Colon (tissue), 2 donors: ENCODE data around the gene BLZF1.
"Not testable (repeated sequence)": the region's sequence is repeated elsewhere in the genome, so short reads cannot be mapped to it uniquely, and the experiment has no call there.

Experiments
- FAIRE-seq: peaks from 2 replicates; lab custom pipeline; 2012; peaks lifted over from hg19 to GRCh38; lab: Jason Lieb, UNC
- donor health status: control.
- donor health status: control.

Gene BLZF1

GRCh38 chr1:169367686-169368405 is at the start of gene BLZF1, which contains the start of gene NME7:
BLZF1 (plus strand) TSS chr1:169368195; CDS start chr1:169369523, 1,328 bp downstream.
NME7 (minus strand) TSS chr1:169367797; CDS start chr1:169367710, 87 bp downstream.
- FAIRE-seq, result peak; percentile 84

GRCh38 chr1:169318536-169319244 is 49.3 kb upstream of the BLZF1 start:
- peak; percentile 84 for FAIRE-seq

GRCh38 chr1:169321539-169321938 is 46.5 kb upstream of the BLZF1 start:
- no peak for FAIRE-seq

GRCh38 chr1:169322138-169322537 is 45.9 kb upstream of the BLZF1 start:
- no peak for FAIRE-seq

GRCh38 chr1:169325117-169325516 is 42.9 kb upstream of the BLZF1 start:
- no peak for FAIRE-seq

- no peak for FAIRE-seq
Observed at GRCh38 chr1:169326261-169326955, 41.6 kb upstream of the BLZF1 start.

- FAIRE-seq, result no peak
Observed at GRCh38 chr1:169326956-169327268, 41.1 kb upstream of the BLZF1 start.

- no peak for FAIRE-seq
Observed at GRCh38 chr1:169327875-169328274, 40.1 kb upstream of the BLZF1 start.

- FAIRE-seq, result no peak
Observed at GRCh38 chr1:169329383-169329782, 38.6 kb upstream of the BLZF1 start.

GRCh38 chr1:169330927-169331326 is 37.1 kb upstream of the BLZF1 start:
- peak; percentile 10 for FAIRE-seq

GRCh38 chr1:169334727-169335126 is 33.3 kb upstream of the BLZF1 start:
- FAIRE-seq, result not testable (repeated sequence)

- not testable (repeated sequence) for FAIRE-seq
Observed at GRCh38 chr1:169336947-169337715, 30.9 kb upstream of the BLZF1 start.

GRCh38 chr1:169338617-169339016 is 29.4 kb upstream of the BLZF1 start:
- FAIRE-seq, result no peak

- no peak for FAIRE-seq
Observed at GRCh38 chr1:169339773-169340172, 28.2 kb upstream of the BLZF1 start.

- no peak for FAIRE-seq
Observed at GRCh38 chr1:169340882-169341281, 27.1 kb upstream of the BLZF1 start.

- FAIRE-seq, result not testable (repeated sequence)
Observed at GRCh38 chr1:169342096-169342495, 25.9 kb upstream of the BLZF1 start.

- FAIRE-seq, result no peak
Observed at GRCh38 chr1:169345511-169345910, 22.5 kb upstream of the BLZF1 start.

GRCh38 chr1:169346036-169346589 is 21.9 kb upstream of the BLZF1 start:
- FAIRE-seq, result no peak

- FAIRE-seq, result no peak
Observed at GRCh38 chr1:169347688-169348382, 20.2 kb upstream of the BLZF1 start.

- FAIRE-seq, result peak; percentile 62
Observed at GRCh38 chr1:169348383-169349036, 19.5 kb upstream of the BLZF1 start.

GRCh38 chr1:169360415-169360814 is 7.6 kb upstream of the BLZF1 start:
- FAIRE-seq, result no peak
